B cell (primary cell): ENCODE results near the gene MED22. TPM values are rescaled to one million over a fixed set of nuclear protein-coding genes. Genes with fewer than 3 reads are reported as not detected.

Experiments
- ATAC-seq: fragments of 200-7000 bp; cut with Tn5 transposase; one replicate; pipeline ENCODE4 v1.10.0; 2021; ENCODE audit warnings: low read depth, mild to moderate bottlenecking, moderate number of reproducible peaks, moderate library complexity
- CTCF ChIA-PET: fragments of 350-600 bp; sonication (Branson Sonifier 250); formaldehyde crosslinking; loops from one replicate; lab custom pipeline; 2021; ENCODE audit warnings: antibody characterized with exemption, inconsistent platforms; lab: Charles Lee
- POLR2A ChIA-PET: fragments of 350-600 bp; sonication (Branson Sonifier 250); formaldehyde crosslinking; loops from one replicate; lab custom pipeline; 2021; ENCODE audit warnings: antibody characterized with exemption; lab: Charles Lee
- DNase-seq: peaks from one replicate; pipeline ENCODE4 v3.0.0; 2013
- H2AFZ ChIP-seq: 2 replicates; pipeline ENCODE4 v1.6.1; 2012; ENCODE audit warnings: mild to moderate bottlenecking, low read depth, low read length; ENCODE audit not compliant: insufficient read depth, poor library complexity, severe bottlenecking
- H3K27ac ChIP-seq, 2 donors: 1 replicate in 1 of 2; 2 replicates in 1 of 2; pipeline ENCODE4 v1.5.1; 2012 to 2013; ENCODE audit warnings: low read length in 2 of 2, mild to moderate bottlenecking in 2 of 2, moderate library complexity in 1 of 2
- H3K27me3 ChIP-seq, 4 experiments: fragments of 200-600 bp in 1 of 4; sonication (generic) in 1 of 4; replicated peaks in 1 of 4; 1 replicate in 2 of 4; 2 replicates in 2 of 4; pipeline versions ENCODE4 v1.6.1 to v1.7.0; 2013 to 2016; ENCODE audit warnings: low read length in 3 of 4, mild to moderate bottlenecking in 2 of 4, mixed read lengths in 1 of 4, moderate library complexity in 1 of 4; ENCODE audit not compliant: insufficient read depth in 4 of 4, control insufficient read depth in 3 of 4; ENCODE audit errors: control extremely low read depth in 1 of 4
- H3K36me3 ChIP-seq, 2 experiments: replicated peaks in 1 of 2; 1 replicate in 1 of 2; 2 replicates in 1 of 2; pipeline versions ENCODE4 v1.6.1 to v1.7.1; 2013; ENCODE audit warnings: low read length in 1 of 2; ENCODE audit not compliant: insufficient read depth in 2 of 2, control insufficient read depth in 1 of 2; ENCODE audit errors: control extremely low read depth in 1 of 2, extremely low read depth in 1 of 2
- H3K4me1 ChIP-seq, 2 donors: fragments of 200-600 bp in 1 of 2; sonication (generic) in 1 of 2; 1 replicate in 1 of 2; 2 replicates in 1 of 2; pipeline versions ENCODE4 v1.5.1 to v1.6.1; 2013 to 2017; ENCODE audit warnings: low read length in 2 of 2; ENCODE audit not compliant: control insufficient read depth in 2 of 2, insufficient read depth in 2 of 2
- H3K4me2 ChIP-seq: replicated peaks from 2 replicates; pipeline ENCODE3; 2012; ENCODE audit warnings: mild to moderate bottlenecking, low read depth, low read length; ENCODE audit not compliant: poor library complexity, severe bottlenecking
- H3K4me3 ChIP-seq, 5 experiments: fragments of 200-600 bp in 1 of 5; sonication (generic) in 1 of 5; 1 replicate in 3 of 5; 2 replicates in 2 of 5; pipeline versions ENCODE4 v1.5.1 to v1.7.0; 2011 to 2016; ENCODE audit warnings: low read length in 4 of 5, mild to moderate bottlenecking in 4 of 5, low read depth in 2 of 5, control low read depth in 1 of 5, moderate library complexity in 1 of 5; ENCODE audit not compliant: insufficient read depth in 1 of 5; ENCODE audit errors: control extremely low read depth in 1 of 5, extremely low read depth in 1 of 5
- H3K79me2 ChIP-seq: fragments of 200-600 bp; sonication (generic); one replicate; pipeline ENCODE4 v1.6.0; 2016; ENCODE audit warnings: low read length; ENCODE audit not compliant: control insufficient read depth, insufficient read depth
- H3K9ac ChIP-seq: fragments of 200-600 bp; sonication (generic); 2 replicates; pipeline ENCODE4 v1.6.1; 2017; ENCODE audit warnings: mild to moderate bottlenecking, low read length, moderate library complexity
- H3K9me3 ChIP-seq, 3 donors: one replicate each; pipeline versions ENCODE4 v1.6.1 to v1.7.1; 2013; ENCODE audit warnings: low read length in 2 of 3; ENCODE audit not compliant: control insufficient read depth in 2 of 3, insufficient read depth in 1 of 3; ENCODE audit errors: control extremely low read depth in 1 of 3
- H4K20me1 ChIP-seq: 2 replicates; pipeline ENCODE4 v1.6.0; 2012; ENCODE audit warnings: mild to moderate bottlenecking, low read length; ENCODE audit not compliant: insufficient read depth, control insufficient read depth, poor library complexity, severe bottlenecking
- H3K27ac Mint-ChIP-seq: one replicate; pipeline ENCODE4 v1.8.0; 2021; ENCODE audit warnings: mixed read lengths
- H3K27me3 Mint-ChIP-seq: one replicate; pipeline ENCODE4 v1.8.0; 2021; ENCODE audit warnings: mixed read lengths
- H3K4me1 Mint-ChIP-seq: one replicate; pipeline ENCODE4 v1.8.0; 2021; ENCODE audit warnings: mixed read lengths
- H3K4me3 Mint-ChIP-seq: one replicate; pipeline ENCODE4 v1.8.0; 2021; ENCODE audit warnings: mixed read lengths
- H3K9me3 Mint-ChIP-seq: one replicate; pipeline ENCODE4 v1.8.0; 2022; ENCODE audit warnings: mixed read lengths; ENCODE audit not compliant: insufficient read depth
- CTCF ChIP-seq: fragments of 200-600 bp; IDR thresholded peaks from one replicate; pipeline ENCODE4 v1.8.0; 2022; ENCODE audit warnings: antibody characterized with exemption, mild to moderate bottlenecking
- EZH2 ChIP-seq: IDR thresholded peaks from 2 replicates; pipeline ENCODE4 v1.6.1; 2012; ENCODE audit warnings: borderline replicate concordance, low read depth, mild to moderate bottlenecking, moderate library complexity, low read length; ENCODE audit not compliant: insufficient read depth, poor library complexity, severe bottlenecking
- WGBS: methylation state at CpG from one replicate; pipeline ENCODE4 v1.1.5; 2013; ENCODE audit warnings: missing lambda C conversion rate; ENCODE audit not compliant: insufficient coverage; 5-methylcytosine and 5-hydroxymethylcytosine counted together
- intact Hi-C: fragments of 100-400 bp; cut with micrococcal nuclease; formaldehyde crosslinking; loops from one replicate; pipeline ENCODE4 v1.10.0; 2022
- polyA plus RNA-seq: library from polyadenylated mRNA; depleted of rRNA; stranded (reverse); fragments of >200 nt; gene quantifications from 2 replicates; pipeline ENCODE4 v1.2.3, GENCODE V29; 2012
- total RNA-seq, 2 donors: library from RNA; stranded (reverse); fragments of 120-200 nt in 1 of 2; gene quantifications; 1 replicate in 1 of 2; 2 replicates in 1 of 2; pipeline versions ENCODE4 v1.2.3 to v1.2.4, GENCODE V29; 2013 to 2022

MED22 gene
- total and polyA plus RNA-seq, 2 donors (not counting 1 experiment from before 2014, with no cell fraction given) = 44.9 to 50.4 TPM

GRCh38 chr9:133361507-133362092 is 13.7 kb upstream of the MED22 start:
- no peaks in the 10 kb centered on the region for H3K9me3 ChIP-seq
- TF ChIP-seq EZH2 (no peak), CTCF (no peak)
- intact Hi-C loops = no loop called here
- H3K27ac Mint-ChIP-seq = no peak overlapping the region
- no peaks in the 10 kb centered on the region for H3K27me3 ChIP-seq
- peaks cover 36% of the 10 kb centered on the region for H3K79me2 ChIP-seq
- H4K20me1 ChIP-seq = peaks cover 47% of the 10 kb centered on the region
- H3K4me1 ChIP-seq = peaks cover 9 to 16% of the 10 kb centered on the region in 2 donors
- no peaks in the 10 kb centered on the region for H3K27me3 Mint-ChIP-seq
- no peak overlapping the region for H3K9ac ChIP-seq
- H3K4me1 Mint-ChIP-seq = peaks cover 21% of the 10 kb centered on the region
- DNase-seq (no peak), ATAC-seq (no peak)
- CTCF ChIA-PET = no interaction called here
- no peak overlapping the region for H3K4me2 ChIP-seq
- H3K4me3 ChIP-seq = no peak overlapping the region
- H3K36me3 ChIP-seq = peaks cover 0 to 77% of the 10 kb centered on the region in 2 experiments
- WGBS = 96% methylated on average over 9 of the region's 13 CpGs
- H3K4me3 Mint-ChIP-seq = no peak overlapping the region
- POLR2A ChIA-PET = interaction anchor here (1.0 kb wide), 1 partner anchor 13 kb away, joined by 3 read pairs; the partner anchor contains the start of genes MED22 and RPL7A
- no peak overlapping the region for H2AFZ ChIP-seq
- H3K27ac ChIP-seq = no peak overlapping the region
- H3K9me3 Mint-ChIP-seq = no peaks in the 10 kb centered on the region
